HG02970 (cell line): ENCODE measurements around the gene TRAK1.

Experiments
- ATAC-seq: cut with Tn5 transposase; IDR thresholded peaks from one replicate; pipeline ENCODE4 v1.9.1; 2021; ENCODE audit warnings: mild to moderate bottlenecking, moderate library complexity, moderate number of reproducible peaks; ENCODE audit not compliant: unreplicated experiment, low FRiP score

Gene TRAK1

GRCh38 chr3:42269647-42270046, 178.5 kb downstream of the TRAK1 start:
- no peak for ATAC-seq

- ATAC-seq, result no peak
Observed at GRCh38 chr3:42270561-42270960, 179.4 kb downstream of the TRAK1 start.

GRCh38 chr3:42271786-42272185, 180.6 kb downstream of the TRAK1 start:
- ATAC-seq, result no peak

GRCh38 chr3:42273361-42273760, 182.2 kb downstream of the TRAK1 start:
- no peak for ATAC-seq

GRCh38 chr3:42274266-42274665, 183.1 kb downstream of the TRAK1 start:
- ATAC-seq, result no peak

GRCh38 chr3:42275217-42275616, 184.1 kb downstream of the TRAK1 start:
- no peak for ATAC-seq
